Measurements from ENCODE around the gene PLEKHM3.

DNA sequence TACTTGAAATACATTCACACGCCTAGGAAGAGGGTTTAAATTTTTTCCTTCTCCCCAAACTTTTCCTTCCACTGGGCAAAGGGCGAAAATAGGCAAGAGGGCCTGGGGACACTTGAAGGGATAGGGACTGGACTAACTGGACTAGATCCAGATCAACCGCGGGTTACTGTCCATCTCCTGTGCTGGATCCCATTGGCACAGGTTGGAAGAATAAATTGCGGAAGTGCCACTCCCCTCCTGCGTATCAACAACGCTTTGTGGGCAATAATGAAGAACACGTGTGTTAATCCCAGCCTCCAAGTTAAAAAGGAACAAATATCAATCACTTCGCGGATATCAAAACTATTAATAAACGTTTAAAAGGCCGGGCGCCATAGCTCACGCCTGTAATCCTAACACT lies 253.9 kb downstream of the PLEKHM3 start:
- TF ChIP-seq, protein P1, sequence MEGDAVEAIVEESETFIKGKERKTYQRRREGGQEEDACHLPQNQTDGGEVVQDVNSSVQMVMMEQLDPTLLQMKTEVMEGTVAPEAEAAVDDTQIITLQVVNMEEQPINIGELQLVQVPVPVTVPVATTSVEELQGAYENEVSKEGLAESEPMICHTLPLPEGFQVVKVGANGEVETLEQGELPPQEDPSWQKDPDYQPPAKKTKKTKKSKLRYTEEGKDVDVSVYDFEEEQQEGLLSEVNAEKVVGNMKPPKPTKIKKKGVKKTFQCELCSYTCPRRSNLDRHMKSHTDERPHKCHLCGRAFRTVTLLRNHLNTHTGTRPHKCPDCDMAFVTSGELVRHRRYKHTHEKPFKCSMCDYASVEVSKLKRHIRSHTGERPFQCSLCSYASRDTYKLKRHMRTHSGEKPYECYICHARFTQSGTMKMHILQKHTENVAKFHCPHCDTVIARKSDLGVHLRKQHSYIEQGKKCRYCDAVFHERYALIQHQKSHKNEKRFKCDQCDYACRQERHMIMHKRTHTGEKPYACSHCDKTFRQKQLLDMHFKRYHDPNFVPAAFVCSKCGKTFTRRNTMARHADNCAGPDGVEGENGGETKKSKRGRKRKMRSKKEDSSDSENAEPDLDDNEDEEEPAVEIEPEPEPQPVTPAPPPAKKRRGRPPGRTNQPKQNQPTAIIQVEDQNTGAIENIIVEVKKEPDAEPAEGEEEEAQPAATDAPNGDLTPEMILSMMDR (IDR thresholded peaks at IDR 0.05), result no peak
- TF ChIP-seq POLR2AphosphoS5 (IDR thresholded peaks at IDR 0.05) (peak in 1 of 3 donors; percentile 9), EP300 (IDR thresholded peaks at IDR 0.05; ENCODE audit: low read depth) (no peak)

Data from transverse colon (tissue), 4 donors.